K562 (cell line): ENCODE results near the gene ITGB2. TPM values are rescaled to one million over a fixed set of nuclear protein-coding genes. Genes with fewer than 3 reads are reported as not detected.
A peak's percentile ranks its signal among the peaks of the same experiment; 100 is the strongest.

Experiments used
- NR2C2 ChIP-seq, 2 experiments: fragments of 200-800 bp in 1 of 2; sonication (Bioruptor generic) in 1 of 2; sonication (generic) in 1 of 2; formaldehyde crosslinking in 1 of 2; IDR thresholded peaks; 2 replicates each; pipeline versions ENCODE4 v1.6.1 to v1.8.0; 2016 to 2022; ENCODE audit warnings: mild to moderate bottlenecking in 1 of 2, missing compliant biosample characterization in 1 of 2, missing genetic modification characterization in 1 of 2, missing genetic modification reagents in 1 of 2
- polyA plus RNA-seq, 8 experiments: library from polyadenylated mRNA; depleted of rRNA in 4 of 8; stranded (reverse) in 5 of 8; unstranded in 3 of 8; fragments of >200 nt; fragmentation: Nextera tagmentation in 2 of 8; fragmentation: Illumina TruSeq in 1 of 8; extraction: Ambion mirVana in 2 of 8; extraction: Trizol in 1 of 8; gene quantifications; 2 replicates each; pipeline versions ENCODE4 v1.2.1 to v1.2.3, GENCODE V29; 2011 to 2014; ENCODE audit warnings: inconsistent platforms in 1 of 8, missing spikeins in 1 of 8
- total RNA-seq, 7 experiments: library from RNA; depleted of rRNA in 6 of 7; stranded (reverse); fragments of >200 nt in 6 of 7; fragmentation: Illumina TruSeq in 2 of 7; extraction: Trizol in 2 of 7; gene quantifications; 2 replicates each; pipeline versions ENCODE4 v1.2.1 to v1.2.3, GENCODE V29; 2011 to 2021; ENCODE audit warnings: low replicate concordance in 1 of 7
- TF ChIP-seq, protein P1 (sequence below): sonication (generic); formaldehyde crosslinking; IDR thresholded peaks from 2 replicates; pipeline ENCODE4 v1.8.0; 2022; ENCODE audit warnings: mild to moderate bottlenecking, missing genetic modification reagents

Gene ITGB2
- total and polyA plus RNA-seq, 9 of the 15 experiments (the other 6 are each of a cell fraction or from before 2014, with no cell fraction given) = 0.07 to 1.3 (median 0.51) TPM; not detected in 2

DNA sequence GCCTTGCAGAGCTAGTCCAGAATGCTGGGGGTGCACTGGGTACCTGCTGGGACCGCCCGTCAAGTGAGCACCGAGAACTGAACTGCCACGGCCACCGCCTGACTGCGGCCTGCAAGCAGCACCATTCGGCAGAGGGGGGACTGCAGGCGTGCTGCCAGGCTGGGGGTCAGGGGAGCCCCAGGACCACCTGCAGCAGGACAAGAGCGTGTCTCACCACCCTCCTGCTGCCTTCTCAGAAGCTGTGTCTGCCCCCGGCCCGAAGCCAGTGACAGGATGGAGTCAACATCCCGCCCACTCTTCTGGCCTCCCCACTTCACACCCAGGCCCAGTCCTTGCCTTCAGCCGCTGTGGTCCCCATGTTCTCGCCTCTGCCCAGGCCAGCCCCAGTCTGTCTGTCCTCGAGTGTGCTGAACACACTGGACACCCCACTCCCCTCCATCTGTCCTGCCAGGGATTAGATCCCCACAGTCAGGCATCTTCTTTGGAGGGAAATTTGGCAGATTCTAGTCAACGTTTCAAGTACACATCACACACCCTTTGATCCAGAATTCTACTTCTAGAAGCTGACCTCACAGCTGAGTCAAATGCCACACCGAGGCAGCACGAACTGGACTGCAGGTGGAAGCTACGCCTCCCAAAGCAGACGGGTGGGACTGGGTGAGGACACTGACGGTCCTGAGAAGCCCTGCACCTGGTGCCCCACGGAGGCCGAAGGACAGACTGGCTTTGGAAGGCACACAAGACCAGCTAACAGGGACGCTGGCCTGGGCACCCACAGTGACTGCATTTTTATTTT lies 73.2 kb downstream of the ITGB2 start (continued):
- TF ChIP-seq, protein P1, sequence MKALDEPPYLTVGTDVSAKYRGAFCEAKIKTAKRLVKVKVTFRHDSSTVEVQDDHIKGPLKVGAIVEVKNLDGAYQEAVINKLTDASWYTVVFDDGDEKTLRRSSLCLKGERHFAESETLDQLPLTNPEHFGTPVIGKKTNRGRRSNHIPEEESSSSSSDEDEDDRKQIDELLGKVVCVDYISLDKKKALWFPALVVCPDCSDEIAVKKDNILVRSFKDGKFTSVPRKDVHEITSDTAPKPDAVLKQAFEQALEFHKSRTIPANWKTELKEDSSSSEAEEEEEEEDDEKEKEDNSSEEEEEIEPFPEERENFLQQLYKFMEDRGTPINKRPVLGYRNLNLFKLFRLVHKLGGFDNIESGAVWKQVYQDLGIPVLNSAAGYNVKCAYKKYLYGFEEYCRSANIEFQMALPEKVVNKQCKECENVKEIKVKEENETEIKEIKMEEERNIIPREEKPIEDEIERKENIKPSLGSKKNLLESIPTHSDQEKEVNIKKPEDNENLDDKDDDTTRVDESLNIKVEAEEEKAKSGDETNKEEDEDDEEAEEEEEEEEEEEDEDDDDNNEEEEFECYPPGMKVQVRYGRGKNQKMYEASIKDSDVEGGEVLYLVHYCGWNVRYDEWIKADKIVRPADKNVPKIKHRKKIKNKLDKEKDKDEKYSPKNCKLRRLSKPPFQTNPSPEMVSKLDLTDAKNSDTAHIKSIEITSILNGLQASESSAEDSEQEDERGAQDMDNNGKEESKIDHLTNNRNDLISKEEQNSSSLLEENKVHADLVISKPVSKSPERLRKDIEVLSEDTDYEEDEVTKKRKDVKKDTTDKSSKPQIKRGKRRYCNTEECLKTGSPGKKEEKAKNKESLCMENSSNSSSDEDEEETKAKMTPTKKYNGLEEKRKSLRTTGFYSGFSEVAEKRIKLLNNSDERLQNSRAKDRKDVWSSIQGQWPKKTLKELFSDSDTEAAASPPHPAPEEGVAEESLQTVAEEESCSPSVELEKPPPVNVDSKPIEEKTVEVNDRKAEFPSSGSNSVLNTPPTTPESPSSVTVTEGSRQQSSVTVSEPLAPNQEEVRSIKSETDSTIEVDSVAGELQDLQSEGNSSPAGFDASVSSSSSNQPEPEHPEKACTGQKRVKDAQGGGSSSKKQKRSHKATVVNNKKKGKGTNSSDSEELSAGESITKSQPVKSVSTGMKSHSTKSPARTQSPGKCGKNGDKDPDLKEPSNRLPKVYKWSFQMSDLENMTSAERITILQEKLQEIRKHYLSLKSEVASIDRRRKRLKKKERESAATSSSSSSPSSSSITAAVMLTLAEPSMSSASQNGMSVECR (CRISPR knock-in tag) = 0 out of 2 replicates have a peak, but pooled peaks have one; percentile 17
- 0 out of 2 replicates have a peak, but pooled peaks have one; percentile 21 for TF ChIP-seq NR2C2 (CRISPR knock-in tag; IDR thresholded peaks at IDR 0.05)
- TF ChIP-seq NR2C2 (tag; IDR thresholded peaks at IDR 0.05) = no peak
